Natural killer cell (primary cell): ENCODE results near the gene S1PR3. TPM values are rescaled to one million over a fixed set of nuclear protein-coding genes. Genes with fewer than 3 reads are reported as not detected.

Experiments
- ATAC-seq, 3 donors: fragments of 150-1000 bp in 2 of 3; fragments of 200-7000 bp in 1 of 3; cut with Tn5 transposase; 1 replicate in 1 of 3; 2 replicates in 2 of 3; pipeline ENCODE4 v1.10.0; 2021; ENCODE audit warnings: mild to moderate bottlenecking in 2 of 3, moderate library complexity in 2 of 3
- DNase-seq, 2 donors: peaks; one replicate each; pipeline versions ENCODE4 v3.0.0 to v3.0.0-alpha.2; 2013 to 2021; ENCODE audit warnings: mixed read lengths in 1 of 2
- H3K27ac ChIP-seq: one replicate; pipeline ENCODE4 v1.5.1; 2013; ENCODE audit warnings: mild to moderate bottlenecking, low read length
- H3K27me3 ChIP-seq: one replicate; pipeline ENCODE4 v1.6.1; 2013; ENCODE audit warnings: low read length; ENCODE audit not compliant: control insufficient read depth, insufficient read depth
- H3K36me3 ChIP-seq: one replicate; pipeline ENCODE4 v1.6.1; 2013; ENCODE audit warnings: low read length; ENCODE audit not compliant: control insufficient read depth, insufficient read depth
- H3K4me1 ChIP-seq: one replicate; pipeline ENCODE4 v1.6.1; 2013; ENCODE audit warnings: low read length; ENCODE audit not compliant: control insufficient read depth, insufficient read depth
- H3K4me3 ChIP-seq: one replicate; pipeline ENCODE4 v1.5.1; 2013; ENCODE audit warnings: low read length
- H3K9me3 ChIP-seq: one replicate; pipeline ENCODE4 v1.6.1; 2013; ENCODE audit warnings: low read length; ENCODE audit not compliant: control insufficient read depth, insufficient read depth
- H3K27ac Mint-ChIP-seq, 2 donors: one replicate each; pipeline ENCODE4 v1.8.0; 2022; ENCODE audit warnings: mild to moderate bottlenecking in 2 of 2, mixed read lengths in 2 of 2, moderate library complexity in 1 of 2
- H3K27me3 Mint-ChIP-seq, 2 donors: one replicate each; pipeline ENCODE4 v1.8.0; 2022; ENCODE audit warnings: low read depth in 2 of 2, mixed read lengths in 2 of 2
- H3K36me3 Mint-ChIP-seq: one replicate; pipeline ENCODE4 v1.8.0; 2022; ENCODE audit warnings: mixed read lengths
- H3K4me1 Mint-ChIP-seq, 2 donors: one replicate each; pipeline ENCODE4 v1.8.0; 2022; ENCODE audit warnings: mixed read lengths in 2 of 2
- H3K4me3 Mint-ChIP-seq: one replicate; pipeline ENCODE4 v1.8.0; 2022; ENCODE audit warnings: mild to moderate bottlenecking, moderate library complexity, mixed read lengths
- H3K9me3 Mint-ChIP-seq, 2 donors: one replicate each; pipeline ENCODE4 v1.8.0; 2022; ENCODE audit warnings: mixed read lengths in 2 of 2
- WGBS: methylation state at CpG from one replicate; pipeline ENCODE4 v1.1.7; 2013; ENCODE audit warnings: missing lambda C conversion rate; ENCODE audit not compliant: insufficient coverage; 5-methylcytosine and 5-hydroxymethylcytosine counted together
- intact Hi-C: fragments of 100-400 bp; cut with micrococcal nuclease; formaldehyde crosslinking; loops from one replicate; pipeline ENCODE4 v1.14.2; 2022
- total RNA-seq, 4 donors: library from RNA; stranded (reverse); fragments of 120-200 nt in 1 of 4; gene quantifications; one replicate each; pipeline versions ENCODE4 v1.2.3 to v1.2.4, GENCODE V29; 2013 to 2022
- TF ChIP-seq, protein P1 (sequence below): fragments of 200-600 bp; IDR thresholded peaks from one replicate; pipeline ENCODE4 v1.8.0; 2022; ENCODE audit warnings: antibody characterized with exemption

Gene S1PR3
- total RNA-seq, 3 donors from 2014 or later (not counting 1 experiment from before 2014, with no cell fraction given): 1.1 to 1.5 TPM; not detected in 1

- no peak overlapping the region for H3K4me3 ChIP-seq
- no peaks in the 10 kb centered on the region for H3K27me3 ChIP-seq
- H3K9me3 Mint-ChIP-seq: no peaks in the 10 kb centered on the region
- no peaks in the 10 kb centered on the region for H3K36me3 Mint-ChIP-seq
- peaks cover 2 to 10% of the 10 kb centered on the region in 2 donors for H3K27me3 Mint-ChIP-seq
- H3K36me3 ChIP-seq: no peaks in the 10 kb centered on the region
- no peaks in the 10 kb centered on the region for H3K4me1 ChIP-seq
- ATAC-seq: peak in 1 of 3 donors; percentile 7
- H3K27ac Mint-ChIP-seq: no peak overlapping the region
- peaks cover 0 to 4% of the 10 kb centered on the region in 2 donors for H3K4me1 Mint-ChIP-seq
- no peaks in the 10 kb centered on the region for H3K9me3 ChIP-seq
- DNase-seq: no peak
- TF ChIP-seq, protein P1, sequence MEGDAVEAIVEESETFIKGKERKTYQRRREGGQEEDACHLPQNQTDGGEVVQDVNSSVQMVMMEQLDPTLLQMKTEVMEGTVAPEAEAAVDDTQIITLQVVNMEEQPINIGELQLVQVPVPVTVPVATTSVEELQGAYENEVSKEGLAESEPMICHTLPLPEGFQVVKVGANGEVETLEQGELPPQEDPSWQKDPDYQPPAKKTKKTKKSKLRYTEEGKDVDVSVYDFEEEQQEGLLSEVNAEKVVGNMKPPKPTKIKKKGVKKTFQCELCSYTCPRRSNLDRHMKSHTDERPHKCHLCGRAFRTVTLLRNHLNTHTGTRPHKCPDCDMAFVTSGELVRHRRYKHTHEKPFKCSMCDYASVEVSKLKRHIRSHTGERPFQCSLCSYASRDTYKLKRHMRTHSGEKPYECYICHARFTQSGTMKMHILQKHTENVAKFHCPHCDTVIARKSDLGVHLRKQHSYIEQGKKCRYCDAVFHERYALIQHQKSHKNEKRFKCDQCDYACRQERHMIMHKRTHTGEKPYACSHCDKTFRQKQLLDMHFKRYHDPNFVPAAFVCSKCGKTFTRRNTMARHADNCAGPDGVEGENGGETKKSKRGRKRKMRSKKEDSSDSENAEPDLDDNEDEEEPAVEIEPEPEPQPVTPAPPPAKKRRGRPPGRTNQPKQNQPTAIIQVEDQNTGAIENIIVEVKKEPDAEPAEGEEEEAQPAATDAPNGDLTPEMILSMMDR: no peak
- H3K4me3 Mint-ChIP-seq: no peak overlapping the region
- 87% methylated on average over 4 of the region's 4 CpGs for WGBS
- intact Hi-C loops: no loop called here
- no peak overlapping the region for H3K27ac ChIP-seq
Measured at GRCh38 chr9:89020754-89021153, 29.5 kb downstream of the S1PR3 start.

DNA sequence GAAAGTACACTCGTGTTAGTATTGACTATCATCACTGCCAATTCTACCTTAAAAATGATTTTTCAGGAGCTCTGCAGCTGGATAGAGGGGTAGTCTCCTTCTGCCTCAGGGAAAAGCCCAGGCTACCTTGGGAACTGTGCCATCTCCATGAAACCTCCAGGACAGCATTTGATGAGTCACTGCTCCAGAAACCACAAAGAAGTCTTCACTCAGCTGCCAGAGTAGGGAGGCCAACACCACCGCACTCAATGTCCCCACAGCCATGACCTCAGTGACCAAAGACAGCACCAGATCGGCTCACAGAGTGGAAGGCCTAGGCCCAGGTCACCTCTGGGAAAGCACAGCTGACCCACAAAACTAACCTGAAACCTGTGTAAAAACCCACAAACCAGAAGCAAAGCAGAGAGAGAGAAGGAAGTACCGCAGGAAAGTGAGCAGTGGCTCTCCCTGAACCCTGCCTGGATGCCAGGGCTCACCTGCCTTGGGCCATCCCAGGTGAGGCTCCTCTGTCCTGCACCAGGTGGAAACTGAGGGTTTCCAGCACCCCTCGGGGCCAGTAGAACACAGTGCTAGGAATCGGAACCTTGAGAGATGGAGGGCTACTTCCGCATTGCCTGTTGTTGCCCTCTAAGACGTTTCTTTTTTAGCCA is 30.0 kb downstream of the S1PR3 start:
- no peaks in the 10 kb centered on the region for H3K9me3 Mint-ChIP-seq
- H3K27ac ChIP-seq: no peak overlapping the region
- WGBS: 60% methylated on average over 8 of the region's 8 CpGs

GRCh38 chr9:89022001-89022759 is 30.9 kb downstream of the S1PR3 start:
- TF ChIP-seq, protein P1: no peak
- H3K36me3 ChIP-seq: no peaks in the 10 kb centered on the region
- WGBS: 94% methylated on average over 15 of the region's 15 CpGs
- no peaks in the 10 kb centered on the region for H3K9me3 ChIP-seq
- H3K27ac ChIP-seq: no peak overlapping the region
- no peak for DNase-seq
- Mint-ChIP-seq H3K27me3 (peaks cover 2 to 17% of the 10 kb centered on the region in 2 donors), H3K9me3 (no peaks in the 10 kb centered on the region), H3K4me1 (peaks cover 0 to 4% of the 10 kb centered on the region in 2 donors), H3K36me3 (no peaks in the 10 kb centered on the region), H3K27ac (no peak overlapping the region), H3K4me3 (no peak overlapping the region)
- intact Hi-C loops: no loop called here
- ATAC-seq: no peak
- no peaks in the 10 kb centered on the region for H3K27me3 ChIP-seq
- H3K4me1 ChIP-seq: no peaks in the 10 kb centered on the region
- no peak overlapping the region for H3K4me3 ChIP-seq

More for the DNA sequence above, 30.0 kb downstream of the S1PR3 start:
- DNase-seq (no peak), ATAC-seq (peak in 1 of 3 donors; percentile 37)
- H3K27ac Mint-ChIP-seq: no peak overlapping the region
- no peaks in the 10 kb centered on the region for H3K9me3 ChIP-seq
- intact Hi-C loops: no loop called here
- H3K27me3 Mint-ChIP-seq: peaks cover 2 to 8% of the 10 kb centered on the region in 2 donors
- TF ChIP-seq, protein P1: no peak
- no peaks in the 10 kb centered on the region for H3K4me1 ChIP-seq
- H3K4me3 ChIP-seq: no peak overlapping the region
- no peaks in the 10 kb centered on the region for H3K27me3 ChIP-seq
- H3K36me3 Mint-ChIP-seq: no peaks in the 10 kb centered on the region
- no peak overlapping the region for H3K4me3 Mint-ChIP-seq
- H3K36me3 ChIP-seq: no peaks in the 10 kb centered on the region
- H3K4me1 Mint-ChIP-seq: peaks cover 0 to 4% of the 10 kb centered on the region in 2 donors
